ENCODE data around the gene ZNF512.

ZNF512 gene

DNA sequence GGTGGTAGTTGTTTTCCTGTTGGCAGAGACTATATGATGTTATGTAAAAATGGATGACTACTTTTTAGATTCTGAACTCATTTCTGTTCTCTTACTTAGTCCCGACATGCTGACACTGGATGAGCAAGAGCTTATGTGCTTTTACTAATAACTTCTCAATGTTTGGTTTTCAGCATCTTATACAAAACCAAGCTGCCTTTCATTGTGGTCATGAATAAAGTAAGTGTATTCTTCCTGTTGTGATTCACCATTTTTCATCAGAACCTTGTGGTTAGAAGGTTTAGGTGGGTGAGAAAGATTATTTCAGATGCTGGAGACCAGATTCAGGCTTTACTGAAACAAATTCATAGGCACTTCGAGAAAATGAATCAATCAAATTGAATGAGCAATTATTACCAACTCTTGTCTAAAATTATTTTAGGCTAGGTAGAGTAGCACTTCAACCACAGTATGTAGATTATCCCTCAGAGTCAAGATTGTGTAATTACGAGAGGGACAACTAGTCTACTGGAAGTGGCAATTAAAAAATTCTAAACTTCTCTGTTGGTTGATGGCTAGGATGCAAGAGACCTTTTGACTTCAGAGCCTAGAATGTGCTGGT is 55.3 kb downstream of the ZNF512 start:
- TF ChIP-seq POLR2AphosphoS5 (IDR thresholded peaks at IDR 0.05; ENCODE audit: low read depth, low read length) (no peak), SIN3A (IDR thresholded peaks at IDR 0.05; ENCODE audit: borderline replicate concordance, insufficient read depth, low read length) (no peak), REST (IDR thresholded peaks at IDR 0.05; ENCODE audit: insufficient read depth in 1 of 2, low read depth in 2 of 2, low read length in 2 of 2) (no peak), TAF1 (IDR thresholded peaks at IDR 0.05; ENCODE audit: borderline replicate concordance, insufficient read depth, low read length) (no peak), FOXP2 (optimal IDR thresholded peaks at IDR 0.05; ENCODE audit: borderline replicate concordance, extremely low read depth, extremely low read length, insufficient read depth) (no peak)

GRCh38 chr2:27638709-27639108 is 55.9 kb downstream of the ZNF512 start:
- TF ChIP-seq TAF1 (IDR thresholded peaks at IDR 0.05; ENCODE audit: borderline replicate concordance, insufficient read depth, low read length), result no peak
- TF ChIP-seq FOXP2 (optimal IDR thresholded peaks at IDR 0.05; ENCODE audit: borderline replicate concordance, extremely low read depth, extremely low read length, insufficient read depth), result no peak
- TF ChIP-seq REST (IDR thresholded peaks at IDR 0.05; ENCODE audit: insufficient read depth in 1 of 2, low read depth in 2 of 2, low read length in 2 of 2), result no peak
- no peak for TF ChIP-seq POLR2AphosphoS5 (IDR thresholded peaks at IDR 0.05; ENCODE audit: low read depth, low read length)
- no peak for TF ChIP-seq SIN3A (IDR thresholded peaks at IDR 0.05; ENCODE audit: borderline replicate concordance, insufficient read depth, low read length)

DNA sequence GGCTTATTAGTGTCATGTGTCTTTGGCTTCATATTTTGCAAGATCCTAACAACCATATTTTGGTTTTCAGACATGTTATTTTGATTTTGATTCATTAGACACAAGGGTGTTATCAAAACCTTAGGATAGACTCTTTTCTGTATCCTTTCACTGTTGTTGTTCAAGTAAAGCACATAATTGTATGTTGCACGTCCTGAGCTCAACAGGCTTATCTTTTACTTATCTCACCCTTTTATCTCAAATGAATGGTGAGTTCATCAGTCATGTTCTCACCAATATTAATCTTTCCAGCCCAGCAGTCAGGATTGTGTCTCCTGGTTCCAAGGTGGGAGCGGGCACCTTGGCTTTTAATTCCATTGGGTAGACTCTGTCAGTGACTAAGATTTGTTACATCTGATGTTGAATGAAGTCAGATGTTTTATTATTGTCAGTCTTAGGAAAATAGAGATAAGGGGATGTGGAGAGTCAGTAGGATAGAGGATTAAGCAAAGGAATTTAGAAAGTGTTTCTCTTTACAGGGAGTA is 57.9 kb downstream of the ZNF512 start:
- TF ChIP-seq FOXP2 (optimal IDR thresholded peaks at IDR 0.05; ENCODE audit: borderline replicate concordance, extremely low read depth, extremely low read length, insufficient read depth) (no peak), REST (IDR thresholded peaks at IDR 0.05; ENCODE audit: insufficient read depth in 1 of 2, low read depth in 2 of 2, low read length in 2 of 2) (no peak), SIN3A (IDR thresholded peaks at IDR 0.05; ENCODE audit: borderline replicate concordance, insufficient read depth, low read length) (no peak), POLR2AphosphoS5 (IDR thresholded peaks at IDR 0.05; ENCODE audit: low read depth, low read length) (no peak), TAF1 (IDR thresholded peaks at IDR 0.05; ENCODE audit: borderline replicate concordance, insufficient read depth, low read length) (no peak)

DNA sequence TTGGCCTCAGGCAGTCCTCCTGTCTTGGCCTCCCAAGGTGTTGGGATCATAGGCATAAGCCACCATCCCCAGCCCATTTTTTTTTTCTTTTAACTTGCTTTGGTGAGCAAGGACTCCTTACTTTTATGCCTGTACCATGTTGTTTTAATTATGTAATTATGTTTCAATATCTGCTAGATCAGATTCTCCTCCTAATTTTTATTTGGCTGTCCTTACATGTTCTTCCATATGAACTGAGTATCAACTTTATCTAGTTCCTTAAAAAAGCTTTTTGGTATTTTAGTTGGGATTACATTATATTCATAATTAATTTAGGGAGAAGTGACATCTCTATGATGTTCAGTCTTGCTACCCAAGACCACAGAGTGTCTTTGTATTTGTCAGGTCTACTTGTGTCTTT is 62.4 kb downstream of the ZNF512 start:
- TF ChIP-seq POLR2AphosphoS5 (IDR thresholded peaks at IDR 0.05; ENCODE audit: low read depth, low read length), result no peak
- TF ChIP-seq TAF1 (IDR thresholded peaks at IDR 0.05; ENCODE audit: borderline replicate concordance, insufficient read depth, low read length), result no peak
- no peak for TF ChIP-seq FOXP2 (optimal IDR thresholded peaks at IDR 0.05; ENCODE audit: borderline replicate concordance, extremely low read depth, extremely low read length, insufficient read depth)
- no peak for TF ChIP-seq SIN3A (IDR thresholded peaks at IDR 0.05; ENCODE audit: borderline replicate concordance, insufficient read depth, low read length)
- no peak for TF ChIP-seq REST (IDR thresholded peaks at IDR 0.05; ENCODE audit: insufficient read depth in 1 of 2, low read depth in 2 of 2, low read length in 2 of 2)
